ENCODE measurements around the gene WASF1.
"Not testable (repeated sequence)": the region's sequence is repeated elsewhere in the genome, so short reads cannot be mapped to it uniquely, and the experiment has no call there.

Gene WASF1

GRCh38 chr6:110085285-110085684 lies 94.2 kb downstream of the WASF1 start:
- DNase-seq: no peak

GRCh38 chr6:110083875-110084585 lies 95.4 kb downstream of the WASF1 start:
- DNase-seq: no peak

- peak; percentile 18 for DNase-seq
Measured at GRCh38 chr6:110075406-110075805, 104.1 kb downstream of the WASF1 start.

GRCh38 chr6:110073474-110073873 lies 106.0 kb downstream of the WASF1 start:
- not testable (repeated sequence) for DNase-seq

GRCh38 chr6:110068592-110068967 lies 110.9 kb downstream of the WASF1 start:
- DNase-seq: no peak

GRCh38 chr6:110067837-110068591 lies 111.5 kb downstream of the WASF1 start:
- DNase-seq: no peak

GRCh38 chr6:110064744-110065524 lies 114.5 kb downstream of the WASF1 start:
- no peak for DNase-seq

- DNase-seq: no peak
Measured at GRCh38 chr6:110063594-110064263, 115.7 kb downstream of the WASF1 start.

GRCh38 chr6:110055387-110055735 lies 124.1 kb downstream of the WASF1 start:
- DNase-seq: no peak

GRCh38 chr6:110054664-110055386 lies 124.6 kb downstream of the WASF1 start:
- DNase-seq: no peak

- DNase-seq: peak; percentile 51
Measured at GRCh38 chr6:110053395-110054240, 125.9 kb downstream of the WASF1 start.

- DNase-seq: no peak
Measured at GRCh38 chr6:110050440-110050813, 129.0 kb downstream of the WASF1 start.
